COLO829 (cell line): ENCODE results near the gene HIGD1C.
"Not testable (repeated sequence)": the region's sequence is repeated elsewhere in the genome, so short reads cannot be mapped to it uniquely, and the experiment has no call there.

Experiments used
- DNase-seq: peaks from one replicate; pipeline ENCODE4 v3.0.0; 2012; ENCODE audit warnings: low spot score

HIGD1C gene

GRCh38 chr12:50933459-50934124, 18.8 kb upstream of the HIGD1C start:
- no peak for DNase-seq

GRCh38 chr12:50934371-50934851, 17.9 kb upstream of the HIGD1C start:
- no peak for DNase-seq

- no peak for DNase-seq
These were observed 17.1 kb upstream of the HIGD1C start for GRCh38 chr12:50934981-50935807.

GRCh38 chr12:50936821-50937530, 15.4 kb upstream of the HIGD1C start:
- no peak for DNase-seq

GRCh38 chr12:50937653-50938052, 14.7 kb upstream of the HIGD1C start:
- DNase-seq = no peak

DNA sequence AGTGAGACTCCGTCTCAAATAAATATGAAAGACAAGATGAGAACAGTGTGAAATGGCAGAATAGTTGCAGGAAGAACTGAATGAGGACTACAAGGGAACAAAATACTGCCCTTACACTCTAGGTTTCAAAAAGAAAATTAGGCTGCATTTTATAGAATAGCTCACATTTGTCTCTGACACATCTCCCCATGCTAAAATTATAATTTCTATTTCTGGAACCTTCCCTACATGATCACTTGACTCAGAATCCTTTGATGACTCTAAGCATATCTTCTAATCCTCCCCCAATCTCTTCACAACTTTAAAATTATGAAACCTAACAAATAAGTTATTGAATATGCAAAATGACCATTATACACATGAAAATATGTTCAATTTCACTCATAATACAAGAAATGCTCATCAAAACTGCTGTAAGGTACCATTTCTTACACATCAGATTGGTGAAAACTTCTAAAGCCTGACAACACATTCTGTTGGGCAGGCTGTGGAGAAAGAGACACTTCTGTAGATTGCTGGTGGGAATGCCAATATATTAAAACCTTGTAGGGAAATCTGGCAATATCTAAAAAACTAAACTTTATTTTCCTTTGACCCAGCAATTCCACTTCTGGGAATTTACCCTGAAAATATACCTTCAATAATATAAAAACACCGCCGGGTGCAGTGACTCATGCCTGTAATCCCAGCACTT, 4.3 kb upstream of the HIGD1C start:
- DNase-seq = no peak

GRCh38 chr12:50948798-50949197, 3.5 kb upstream of the HIGD1C start:
- DNase-seq = no peak

DNA sequence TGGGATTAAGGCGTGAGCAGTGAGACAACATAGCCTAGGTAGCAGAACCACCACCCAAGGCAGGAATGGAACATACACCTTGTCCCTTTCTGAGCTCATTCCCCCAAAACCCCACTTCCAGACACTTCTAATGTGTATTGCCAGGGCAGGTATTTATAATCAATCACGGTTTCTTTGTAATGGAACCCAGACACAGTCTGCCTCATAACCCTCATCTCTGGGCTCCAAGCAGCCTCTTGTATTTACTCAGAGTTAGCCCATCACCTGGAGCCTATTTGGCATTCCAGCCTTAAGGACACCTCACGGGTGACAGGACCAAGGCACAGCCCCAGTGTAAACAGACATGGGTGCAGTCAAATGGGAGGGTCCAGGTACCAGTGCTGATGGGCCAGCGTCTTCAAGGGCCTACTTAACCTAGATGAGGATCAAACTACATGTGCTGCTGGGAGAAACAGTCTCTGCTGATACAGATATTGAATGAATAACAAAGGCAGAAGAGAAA, 2.5 kb upstream of the HIGD1C start:
- no peak for DNase-seq

GRCh38 chr12:50951112-50951511, 1.2 kb upstream of the HIGD1C start:
- no peak for DNase-seq

GRCh38 chr12:50953047-50953446, 703 bp downstream of the HIGD1C start:
- no peak for DNase-seq

DNA sequence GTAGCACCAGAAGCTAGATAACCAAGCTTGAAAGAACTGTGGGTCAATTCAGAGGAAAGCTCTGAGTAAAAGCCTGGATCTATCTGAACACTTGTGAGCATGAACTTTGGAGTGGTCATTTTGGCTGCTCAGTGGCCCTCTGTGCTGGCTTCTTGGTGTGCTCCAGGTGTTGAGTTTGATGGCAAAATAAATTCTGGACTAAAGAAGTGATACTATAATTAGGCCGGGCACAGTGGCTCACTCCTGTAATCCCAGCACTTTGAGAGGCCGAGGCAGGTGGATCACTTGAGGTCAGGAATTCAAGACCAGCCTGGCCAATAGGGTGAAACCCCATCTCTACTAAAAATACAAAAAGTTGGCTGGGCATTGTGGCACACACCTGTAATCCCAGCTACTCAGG, 2.4 kb downstream of the HIGD1C start:
- not testable (repeated sequence) for DNase-seq

- DNase-seq = no peak
These were observed 2.9 kb downstream of the HIGD1C start for GRCh38 chr12:50955288-50955687.

- DNase-seq = no peak
These were observed 3.4 kb downstream of the HIGD1C start for GRCh38 chr12:50955697-50956096.

DNA sequence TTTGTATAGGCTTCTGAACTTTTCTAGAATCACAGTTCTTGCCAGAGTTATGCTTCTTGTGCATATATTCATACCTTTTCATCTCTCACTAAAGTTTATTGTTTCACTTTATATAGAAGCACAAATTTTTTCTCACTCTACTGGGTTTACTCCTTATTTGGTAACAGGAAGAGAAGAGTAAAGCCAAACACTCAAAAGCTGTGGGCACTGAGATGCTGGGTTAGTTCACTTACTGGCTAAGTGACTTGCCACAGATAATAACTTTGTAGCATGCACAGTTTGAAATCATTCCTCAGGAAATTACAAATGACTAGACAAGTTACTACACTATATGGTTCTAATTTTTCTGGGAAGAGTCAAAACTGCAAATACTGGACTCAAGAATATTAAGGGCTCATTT, 7.8 kb downstream of the HIGD1C start:
- no peak for DNase-seq

GRCh38 chr12:50961708-50962107, 9.4 kb downstream of the HIGD1C start:
- DNase-seq = no peak

GRCh38 chr12:50964432-50964831, 12.1 kb downstream of the HIGD1C start:
- no peak for DNase-seq

DNA sequence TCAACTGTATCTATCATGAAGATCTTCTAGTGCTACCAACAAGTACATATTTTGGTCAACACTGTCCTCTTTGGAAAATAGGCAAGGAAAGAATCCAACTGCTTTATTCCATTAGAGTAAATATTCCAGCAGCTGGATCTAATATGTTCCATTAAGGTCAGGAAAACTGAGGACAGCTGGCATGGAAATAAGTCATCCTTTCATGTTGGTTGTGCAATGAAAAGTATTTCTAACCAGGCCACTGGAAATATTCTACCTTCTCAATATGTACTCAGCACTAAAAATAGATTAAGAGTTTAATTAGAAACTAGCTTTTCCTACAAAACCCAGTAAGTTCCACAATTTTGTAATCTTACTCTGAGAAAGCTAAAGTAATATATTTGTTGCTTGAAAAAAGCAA, 19.6 kb downstream of the HIGD1C start:
- no peak for DNase-seq

- DNase-seq = no peak
These were observed 27.2 kb downstream of the HIGD1C start for GRCh38 chr12:50979369-50980052.

DNA sequence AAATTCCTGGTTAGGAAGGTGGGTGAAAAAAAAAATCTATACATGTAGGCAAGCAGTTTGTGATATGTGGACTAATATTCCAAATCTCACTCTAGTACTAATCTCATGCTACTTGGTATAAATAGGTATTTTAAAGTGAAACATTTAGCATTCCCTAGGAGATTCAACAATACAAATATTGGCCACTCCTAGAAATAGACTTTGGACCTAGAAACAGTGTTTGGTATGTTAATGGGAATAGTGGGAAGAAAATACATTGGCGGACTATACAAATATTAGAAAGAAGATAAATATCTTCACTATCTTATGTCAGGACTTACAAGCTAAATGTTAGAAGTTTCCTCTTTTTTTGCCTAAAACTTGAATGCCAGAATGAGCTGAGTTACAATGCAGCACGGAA, 28.2 kb downstream of the HIGD1C start:
- DNase-seq = no peak

GRCh38 chr12:50981319-50982239, 29.2 kb downstream of the HIGD1C start:
- DNase-seq = no peak
